AG04450 (cell line): ENCODE measurements around the gene VAPA. TPM values are rescaled to one million over a fixed set of nuclear protein-coding genes. Genes with fewer than 3 reads are reported as not detected.

Source experiments
- CTCF ChIA-PET: fragments of 300-600, 350-600 bp; formaldehyde crosslinking; extraction: SDS; loops from one replicate; lab custom pipeline; 2022; ENCODE audit warnings: antibody characterized with exemption, inconsistent platforms; lab: Charles Lee
- POLR2A ChIA-PET: fragments of 350-600 bp; formaldehyde crosslinking; extraction: SDS; loops from one replicate; lab custom pipeline; 2021; ENCODE audit warnings: antibody characterized with exemption, inconsistent platforms; lab: Yijun Ruan, JAX
- DNase-seq: peaks from one replicate; pipeline ENCODE4 v3.0.0-alpha.2; 2011; ENCODE audit warnings: low read depth, low spot score
- H3K27ac ChIP-seq: one replicate; pipeline ENCODE4 v1.5.1; 2012; ENCODE audit warnings: low read depth, low read length, control low read depth
- H3K27me3 ChIP-seq: one replicate; pipeline ENCODE4 v1.6.0; 2012; ENCODE audit warnings: low read length; ENCODE audit not compliant: control insufficient read depth, insufficient read depth
- H3K4me3 ChIP-seq: 2 replicates; pipeline ENCODE4 v1.5.1; 2011; ENCODE audit warnings: mild to moderate bottlenecking, low read depth, low read length, control low read depth
- H3K9me3 ChIP-seq: 2 replicates; pipeline ENCODE4 v1.5.1; 2012; ENCODE audit warnings: low read length; ENCODE audit not compliant: control insufficient read depth, insufficient read depth
- CTCF ChIP-seq: IDR thresholded peaks from 2 replicates; pipeline ENCODE4 v1.5.1; 2011; ENCODE audit warnings: low read depth, low read length, control low read depth, inconsistent platforms
- polyA plus RNA-seq: library from polyadenylated mRNA; depleted of rRNA; stranded (reverse); fragments of >200 nt; gene quantifications from 2 replicates; pipeline ENCODE4 v1.2.3, GENCODE V29; 2011

The VAPA gene
- polyA plus RNA-seq, 1 experiment = 393 TPM

- H3K9me3 ChIP-seq = no peaks in the 10 kb centered on the region
- no peaks in the 10 kb centered on the region for H3K27me3 ChIP-seq
- ChIA-PET POLR2A (interaction anchor here (0.7 kb wide), 1 partner anchor 135 kb away, joined by 3 read pairs; no protein-coding TSS in a partner anchor), CTCF (interaction anchor here (0.6 kb wide), 1 partner anchor 8 kb away, joined by 3 read pairs; no protein-coding TSS in a partner anchor)
- no peak for DNase-seq
- H3K27ac ChIP-seq = no peak overlapping the region
- no peak overlapping the region for H3K4me3 ChIP-seq
- TF ChIP-seq CTCF = no peak
Measured at GRCh38 chr18:9943311-9943710, 29.5 kb downstream of the VAPA start.

- ChIA-PET CTCF (interaction anchor here (0.6 kb wide), 1 partner anchor 297 kb away, joined by 4 read pairs; no protein-coding TSS in a partner anchor), POLR2A (no interaction called here)
- Histone ChIP-seq H3K27ac (no peak overlapping the region), H3K4me3 (no peak overlapping the region), H3K9me3 (no peaks in the 10 kb centered on the region), H3K27me3 (no peaks in the 10 kb centered on the region)
- DNase-seq = no peak
- no peak for TF ChIP-seq CTCF
Measured at GRCh38 chr18:9944805-9945204, 31.0 kb downstream of the VAPA start.

- no peak for DNase-seq
- Histone ChIP-seq H3K9me3 (no peaks in the 10 kb centered on the region), H3K4me3 (no peak overlapping the region), H3K27me3 (no peaks in the 10 kb centered on the region), H3K27ac (no peak overlapping the region)
- TF ChIP-seq CTCF = no peak
- CTCF ChIA-PET = interaction anchor here (0.6 kb wide), 1 partner anchor 430 kb away, joined by 3 read pairs; no protein-coding TSS in a partner anchor
- POLR2A ChIA-PET = no interaction called here
Measured at GRCh38 chr18:9946831-9947230, 33.0 kb downstream of the VAPA start.

GRCh38 chr18:9947248-9947647, 33.4 kb downstream of the VAPA start:
- no peak for DNase-seq
- TF ChIP-seq CTCF = no peak
- no peak overlapping the region for H3K4me3 ChIP-seq
- no peaks in the 10 kb centered on the region for H3K27me3 ChIP-seq
- no peak overlapping the region for H3K27ac ChIP-seq
- no peaks in the 10 kb centered on the region for H3K9me3 ChIP-seq
- ChIA-PET POLR2A (no interaction called here), CTCF (no interaction called here)

GRCh38 chr18:9949315-9949714, 35.5 kb downstream of the VAPA start:
- Histone ChIP-seq H3K27me3 (no peaks in the 10 kb centered on the region), H3K4me3 (no peak overlapping the region), H3K9me3 (no peaks in the 10 kb centered on the region), H3K27ac (no peak overlapping the region)
- CTCF ChIA-PET = interaction anchor here (3.1 to 5.4 kb wide), 2 partner anchors 266 to 375 kb away, joined by 17 to 34 read pairs; no protein-coding TSS in a partner anchor
- POLR2A ChIA-PET = no interaction called here
- DNase-seq = no peak
- no peak for TF ChIP-seq CTCF
